Uterus (tissue), 2 donors: Measurements from ENCODE around the gene CDH16.

Experiments
- POLR2A ChIP-seq, 2 donors: fragments of 450-650 bp; IDR thresholded peaks; one replicate each; pipeline ENCODE4 v1.6.1; 2016; ENCODE audit warnings: antibody characterized with exemption in 2 of 2, mild to moderate bottlenecking in 1 of 2, moderate library complexity in 1 of 2
- TF ChIP-seq, protein P1 (sequence below), 4 experiments: fragments of 200-600 bp in 2 of 4; fragments of 450-650 bp in 2 of 4; sonication (generic) in 2 of 4; IDR thresholded peaks; one replicate each; pipeline ENCODE4 v1.5.1; 2016 to 2019; ENCODE audit warnings: antibody characterized with exemption in 4 of 4, mild to moderate bottlenecking in 2 of 4, moderate library complexity in 1 of 4

DNA sequence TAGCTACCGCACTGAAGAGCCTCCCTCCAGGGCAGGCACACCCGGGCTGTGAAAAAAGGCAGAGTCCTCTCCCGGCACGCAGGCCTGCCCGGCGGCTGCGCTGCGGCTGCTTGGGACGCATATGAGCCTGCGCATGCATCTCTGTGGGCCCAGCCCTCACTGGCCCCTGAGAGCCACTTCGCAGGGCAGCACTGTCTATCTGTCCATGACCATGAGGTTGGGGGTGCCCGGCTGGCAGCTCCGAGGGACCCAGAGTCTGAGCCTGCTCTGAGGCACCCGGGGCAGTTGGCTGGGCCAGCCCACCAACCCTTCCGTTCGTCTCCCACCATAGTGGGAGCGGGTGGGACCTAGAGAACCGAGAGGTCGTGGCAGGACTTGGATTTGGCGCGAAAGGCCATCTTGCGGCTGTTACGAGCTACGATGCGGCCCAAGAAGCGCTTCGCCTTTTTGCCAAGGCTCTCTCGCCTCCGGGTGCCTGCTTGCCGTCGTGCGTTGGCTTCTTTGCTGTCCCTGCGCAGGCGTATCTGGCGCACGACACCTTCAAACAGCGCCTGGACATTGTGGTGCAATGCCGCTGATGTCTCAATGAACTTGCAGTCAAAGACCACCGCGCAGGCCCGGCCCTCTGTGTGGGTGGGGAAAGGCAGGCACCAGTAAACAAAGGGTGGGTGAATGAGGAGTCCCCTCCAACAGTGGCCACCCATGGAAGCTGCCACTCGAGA, 3.2 kb upstream of the CDH16 start:
- TF ChIP-seq, protein P1, sequence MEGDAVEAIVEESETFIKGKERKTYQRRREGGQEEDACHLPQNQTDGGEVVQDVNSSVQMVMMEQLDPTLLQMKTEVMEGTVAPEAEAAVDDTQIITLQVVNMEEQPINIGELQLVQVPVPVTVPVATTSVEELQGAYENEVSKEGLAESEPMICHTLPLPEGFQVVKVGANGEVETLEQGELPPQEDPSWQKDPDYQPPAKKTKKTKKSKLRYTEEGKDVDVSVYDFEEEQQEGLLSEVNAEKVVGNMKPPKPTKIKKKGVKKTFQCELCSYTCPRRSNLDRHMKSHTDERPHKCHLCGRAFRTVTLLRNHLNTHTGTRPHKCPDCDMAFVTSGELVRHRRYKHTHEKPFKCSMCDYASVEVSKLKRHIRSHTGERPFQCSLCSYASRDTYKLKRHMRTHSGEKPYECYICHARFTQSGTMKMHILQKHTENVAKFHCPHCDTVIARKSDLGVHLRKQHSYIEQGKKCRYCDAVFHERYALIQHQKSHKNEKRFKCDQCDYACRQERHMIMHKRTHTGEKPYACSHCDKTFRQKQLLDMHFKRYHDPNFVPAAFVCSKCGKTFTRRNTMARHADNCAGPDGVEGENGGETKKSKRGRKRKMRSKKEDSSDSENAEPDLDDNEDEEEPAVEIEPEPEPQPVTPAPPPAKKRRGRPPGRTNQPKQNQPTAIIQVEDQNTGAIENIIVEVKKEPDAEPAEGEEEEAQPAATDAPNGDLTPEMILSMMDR (IDR thresholded peaks at IDR 0.05): no peak
- TF ChIP-seq POLR2A (IDR thresholded peaks at IDR 0.05): no peak
